Sigmoid colon (tissue), 7 donors: ENCODE results near the gene CAPN1. TPM values are rescaled to one million over a fixed set of nuclear protein-coding genes. Genes with fewer than 3 reads are reported as not detected.
"Not testable (repeated sequence)": the region's sequence is repeated elsewhere in the genome, so short reads cannot be mapped to it uniquely, and the experiment has no call there.

Source experiments
- DNase-seq: peaks from one replicate; pipeline ENCODE4 v3.0.0-alpha.2; 2019
- H3K27ac ChIP-seq, 4 donors: fragments of 200-600 bp; sonication (generic); one replicate each; pipeline ENCODE4 v1.5.1; 2016 to 2019; ENCODE audit warnings: mild to moderate bottlenecking in 1 of 4
- H3K27me3 ChIP-seq, 3 donors: fragments of 200-600 bp; sonication (generic); one replicate each; pipeline ENCODE4 v1.5.1; 2019; ENCODE audit warnings: mild to moderate bottlenecking in 1 of 3
- H3K36me3 ChIP-seq, 4 donors: fragments of 200-600 bp; sonication (generic); one replicate each; pipeline ENCODE4 v1.5.1; 2016 to 2019
- H3K4me1 ChIP-seq, 4 donors: fragments of 200-600 bp; sonication (generic); one replicate each; pipeline ENCODE4 v1.5.1; 2017 to 2019
- H3K4me3 ChIP-seq, 4 donors: fragments of 200-600 bp; sonication (generic); one replicate each; pipeline ENCODE4 v1.5.1; 2017 to 2019; ENCODE audit warnings: mild to moderate bottlenecking in 2 of 4, moderate library complexity in 1 of 4
- H3K9me3 ChIP-seq, 4 donors: fragments of 200-600 bp in 3 of 4; sonication (generic) in 3 of 4; one replicate each; pipeline versions ENCODE4 v1.5.1 to v1.6.1; 2013 to 2019
- CTCF ChIP-seq, 4 experiments: fragments of 450-650 bp in 3 of 4; fragments of 200-600 bp in 1 of 4; IDR thresholded peaks; one replicate each; pipeline ENCODE4 v1.5.1; 2016 to 2019; ENCODE audit warnings: antibody characterized with exemption in 4 of 4, mild to moderate bottlenecking in 3 of 4, moderate library complexity in 2 of 4
- EP300 ChIP-seq, 4 donors: sonication (generic); formaldehyde crosslinking; IDR thresholded peaks; one replicate each; pipeline ENCODE4 v1.6.1; 2017; ENCODE audit warnings: antibody characterized with exemption in 4 of 4
- POLR2A ChIP-seq, 2 donors: fragments of 450-650 bp; IDR thresholded peaks; one replicate each; pipeline ENCODE4 v1.6.1; 2016; ENCODE audit warnings: antibody characterized with exemption in 2 of 2, mild to moderate bottlenecking in 2 of 2, moderate library complexity in 2 of 2
- POLR2AphosphoS5 ChIP-seq, 4 donors: sonication (generic); formaldehyde crosslinking; IDR thresholded peaks; one replicate each; pipeline ENCODE4 v1.6.1; 2017; ENCODE audit warnings: antibody characterized with exemption in 4 of 4
- WGBS, 2 donors: extraction: QIAGEN DNeasy Blood & Tissue Kit; methylation state at CpG; one replicate each; pipeline ENCODE4 v1.1.7; 2013; 5-methylcytosine and 5-hydroxymethylcytosine counted together
- intact Hi-C: fragments of 100-400 bp; cut with DNase I; formaldehyde crosslinking; loops from one replicate; pipeline ENCODE4 v1.15.1; 2023
- polyA plus RNA-seq, 3 donors: library from polyadenylated mRNA; stranded (reverse); fragments of 200-250 nt; gene quantifications; one replicate each; pipeline ENCODE4 v1.2.3, GENCODE V29; 2013
- total RNA-seq, 4 donors: library from RNA; depleted of rRNA; stranded (reverse); fragments of >200 nt; gene quantifications; one replicate each; pipeline ENCODE4 v1.1.0, GENCODE V29; 2016
- donor health status: healthy with polysubstance abuse.
- donor health status: Bipolar disorder and iron deficiency.
- donor health status: healthy.

The CAPN1 gene
- total and polyA plus RNA-seq, 7 donors: 84.5 to 245 (median 156) TPM

GRCh38 chr11:65246506-65246905 lies 64.8 kb downstream of the CAPN1 start:
- Histone ChIP-seq H3K4me1 (no peaks in the 10 kb centered on the region), H3K27ac (no peak overlapping the region), H3K27me3 (no peaks in the 10 kb centered on the region), H3K9me3 (no peaks in the 10 kb centered on the region), H3K4me3 (no peak overlapping the region), H3K36me3 (no peaks in the 10 kb centered on the region)
- no peak for TF ChIP-seq POLR2AphosphoS5 (IDR thresholded peaks at IDR 0.05)
- no peak for TF ChIP-seq CTCF (IDR thresholded peaks at IDR 0.05)
- no peak for TF ChIP-seq POLR2A (IDR thresholded peaks at IDR 0.05)
- TF ChIP-seq EP300 (IDR thresholded peaks at IDR 0.05): no peak
- 54 to 80% methylated on average over 5 of the region's 5 CpGs for WGBS, 2 donors
- intact Hi-C loops: no loop called here
- no peak for DNase-seq

- WGBS, 2 donors: 82 to 89% methylated on average over 9 of the region's 9 CpGs
- H3K4me1 ChIP-seq, H3K27me3 ChIP-seq, intact Hi-C loops, H3K27ac ChIP-seq, H3K9me3 ChIP-seq, DNase-seq, H3K4me3 ChIP-seq, H3K36me3 ChIP-seq: not testable (repeated sequence)
These were observed 66.5 kb downstream of the CAPN1 start for GRCh38 chr11:65248184-65248710.

GRCh38 chr11:65251476-65251875 lies 69.7 kb downstream of the CAPN1 start:
- no peaks in the 10 kb centered on the region for H3K27me3 ChIP-seq
- no peaks in the 10 kb centered on the region for H3K36me3 ChIP-seq
- no peak for DNase-seq
- intact Hi-C loops: loop anchor here (10.0 kb wide), 1 partner anchor 47 kb away; no protein-coding TSS in a partner anchor
- 86 to 87% methylated on average over 9 of the region's 9 CpGs for WGBS, 2 donors
- no peaks in the 10 kb centered on the region for H3K9me3 ChIP-seq
- TF ChIP-seq POLR2AphosphoS5 (IDR thresholded peaks at IDR 0.05) (no peak), POLR2A (IDR thresholded peaks at IDR 0.05) (no peak), CTCF (IDR thresholded peaks at IDR 0.05) (no peak), EP300 (IDR thresholded peaks at IDR 0.05) (no peak)
- H3K4me1 ChIP-seq: no peaks in the 10 kb centered on the region
- H3K4me3 ChIP-seq: no peak overlapping the region
- no peak overlapping the region for H3K27ac ChIP-seq

- intact Hi-C loops: loop anchor here (10.0 kb wide), 1 partner anchor 50 kb away; no protein-coding TSS in a partner anchor
These were observed 73.0 kb downstream of the CAPN1 start for GRCh38 chr11:65254724-65255123.

GRCh38 chr11:65258988-65259387 lies 77.3 kb downstream of the CAPN1 start:
- Histone ChIP-seq H3K27ac (no peak overlapping the region), H3K36me3 (no peaks in the 10 kb centered on the region), H3K9me3 (no peaks in the 10 kb centered on the region), H3K4me1 (peaks cover 0 to 18% (median 13%) of the 10 kb centered on the region in 4 donors), H3K4me3 (no peak overlapping the region), H3K27me3 (no peaks in the 10 kb centered on the region)
- 81 to 87% methylated on average over 5 of the region's 5 CpGs for WGBS, 2 donors
- TF ChIP-seq CTCF (IDR thresholded peaks at IDR 0.05) (no peak), EP300 (IDR thresholded peaks at IDR 0.05) (no peak), POLR2A (IDR thresholded peaks at IDR 0.05) (no peak), POLR2AphosphoS5 (IDR thresholded peaks at IDR 0.05) (no peak)
- DNase-seq: peak; percentile 13
- intact Hi-C loops: loop anchor here (10.0 kb wide), 1 partner anchor 54 kb away; no protein-coding TSS in a partner anchor

More at GRCh38 chr11:65254724-65255123, 73.0 kb downstream of the CAPN1 start:
- WGBS, 2 donors: 69 to 87% methylated on average over 6 of the region's 6 CpGs
- Histone ChIP-seq H3K4me3 (no peak overlapping the region), H3K36me3 (no peaks in the 10 kb centered on the region), H3K9me3 (no peaks in the 10 kb centered on the region), H3K27ac (no peak overlapping the region), H3K4me1 (no peaks in the 10 kb centered on the region), H3K27me3 (no peaks in the 10 kb centered on the region)
- DNase-seq: no peak
- TF ChIP-seq CTCF (IDR thresholded peaks at IDR 0.05): no peak
- TF ChIP-seq POLR2AphosphoS5 (IDR thresholded peaks at IDR 0.05): no peak
